ENCODE results near the gene CITED4.
"Not testable (repeated sequence)": the region's sequence is repeated elsewhere in the genome, so short reads cannot be mapped to it uniquely, and the experiment has no call there.

The CITED4 gene, protein sequence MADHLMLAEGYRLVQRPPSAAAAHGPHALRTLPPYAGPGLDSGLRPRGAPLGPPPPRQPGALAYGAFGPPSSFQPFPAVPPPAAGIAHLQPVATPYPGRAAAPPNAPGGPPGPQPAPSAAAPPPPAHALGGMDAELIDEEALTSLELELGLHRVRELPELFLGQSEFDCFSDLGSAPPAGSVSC

DNA sequence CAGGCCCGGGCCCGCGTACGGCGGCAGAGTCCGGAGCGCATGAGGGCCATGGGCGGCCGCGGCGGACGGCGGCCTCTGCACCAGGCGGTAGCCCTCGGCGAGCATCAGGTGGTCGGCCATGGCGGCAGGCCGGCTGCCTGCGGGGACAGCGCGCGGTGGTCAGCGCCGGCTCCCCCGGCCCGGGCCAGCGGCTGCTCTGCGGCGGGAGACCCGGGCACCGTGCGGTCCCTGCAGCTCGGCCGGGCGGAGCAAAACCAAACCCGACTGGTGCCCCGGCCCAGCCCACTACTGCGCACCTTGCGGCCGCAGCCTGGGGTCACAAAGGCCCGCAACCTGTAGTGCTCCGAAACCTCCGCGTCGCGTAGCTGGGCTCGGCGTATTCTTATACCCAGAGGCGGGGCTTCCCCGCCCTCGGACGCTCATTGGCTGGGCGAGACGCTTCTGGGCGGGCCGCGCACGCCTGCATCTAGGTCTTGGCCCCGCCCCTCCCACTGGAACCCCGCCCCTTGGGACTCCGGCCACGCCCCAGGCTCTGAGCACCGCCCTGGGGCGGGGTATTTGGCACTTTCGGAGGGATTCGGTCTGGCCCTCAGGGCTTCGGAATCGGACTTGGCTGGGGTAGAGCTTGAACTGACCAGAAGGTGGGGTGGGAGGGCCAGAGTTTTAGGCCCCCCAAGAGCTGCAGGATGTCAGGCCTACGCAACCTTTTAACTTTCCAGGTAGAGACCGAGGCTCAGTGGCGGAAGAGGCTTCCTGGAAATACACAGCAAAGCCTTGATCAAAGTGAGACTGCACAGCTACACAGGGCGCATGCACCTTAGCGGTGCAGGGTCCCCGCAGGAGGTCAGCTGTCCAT lies at the start of gene CITED4:
TSS of gene CITED4 (minus strand) at position 356 of the 856 bp plus-strand sequence. CDS start at position 120, 236 bp downstream.
- in situ Hi-C loops (cut with MboI; ENCODE audit: low sequenced_read_pairs): no loop called here

DNA sequence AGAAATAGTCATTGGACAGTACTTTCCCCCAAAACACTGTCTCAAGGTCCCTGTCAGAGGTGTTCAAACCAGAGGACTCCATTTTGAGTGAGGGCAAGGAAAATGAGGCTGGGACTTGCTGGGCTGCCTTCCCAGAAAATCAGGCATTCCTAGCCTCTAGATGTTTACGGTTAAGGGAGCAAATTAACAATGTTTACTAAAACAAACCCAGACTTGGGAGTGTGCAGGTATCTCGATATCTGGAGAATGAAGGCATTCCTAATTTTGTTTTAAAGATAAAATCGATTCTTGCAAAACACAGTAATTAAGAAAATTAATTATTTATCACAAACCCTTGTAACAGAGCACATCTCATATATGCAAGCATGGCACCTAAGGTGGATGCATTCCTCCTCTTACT lies 48.9 kb upstream of the CITED4 start:
- in situ Hi-C loops (cut with MboI; ENCODE audit: low sequenced_read_pairs): no loop called here

DNA sequence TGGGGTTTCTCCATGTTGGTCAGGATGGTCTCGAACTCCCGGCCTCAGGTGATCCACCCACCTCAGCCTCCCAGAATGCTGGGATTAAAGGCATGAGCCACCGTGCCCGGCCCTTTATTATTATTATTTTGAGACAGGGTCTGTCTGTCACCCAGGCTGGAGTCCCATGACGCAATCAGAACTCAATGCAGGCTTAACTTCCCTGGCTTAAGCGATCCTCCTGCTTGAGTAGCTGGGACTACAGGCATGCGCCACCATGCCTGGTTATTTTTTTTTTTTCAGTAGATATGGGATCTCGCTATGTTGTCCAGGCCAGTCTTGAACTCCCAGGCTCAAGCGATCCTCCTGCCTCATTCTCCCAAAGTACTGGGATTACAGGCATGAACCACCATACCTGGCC lies 47.1 kb upstream of the CITED4 start:
- in situ Hi-C loops (cut with MboI; ENCODE audit: low sequenced_read_pairs): no loop called here

DNA sequence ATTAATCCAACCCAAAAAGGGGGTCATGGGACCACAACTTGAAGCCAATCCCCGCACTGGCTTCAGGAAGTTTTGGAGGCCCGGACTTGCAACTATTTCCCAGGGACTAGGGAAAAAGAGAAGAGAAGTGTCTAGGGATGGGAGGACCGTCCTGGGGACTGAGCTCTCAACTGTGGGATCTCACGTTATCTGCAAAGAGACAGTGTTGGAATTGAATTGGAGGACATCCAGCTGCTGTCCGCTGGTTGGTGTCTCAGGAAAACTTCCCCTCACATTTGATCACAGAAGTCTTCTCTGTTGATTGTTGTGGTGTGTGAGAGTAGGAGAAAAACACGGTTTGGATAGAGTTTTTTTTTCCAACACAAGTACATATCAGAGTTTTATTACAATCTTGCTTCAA lies 46.2 kb upstream of the CITED4 start:
- in situ Hi-C loops (cut with MboI; ENCODE audit: low sequenced_read_pairs): no loop called here

DNA sequence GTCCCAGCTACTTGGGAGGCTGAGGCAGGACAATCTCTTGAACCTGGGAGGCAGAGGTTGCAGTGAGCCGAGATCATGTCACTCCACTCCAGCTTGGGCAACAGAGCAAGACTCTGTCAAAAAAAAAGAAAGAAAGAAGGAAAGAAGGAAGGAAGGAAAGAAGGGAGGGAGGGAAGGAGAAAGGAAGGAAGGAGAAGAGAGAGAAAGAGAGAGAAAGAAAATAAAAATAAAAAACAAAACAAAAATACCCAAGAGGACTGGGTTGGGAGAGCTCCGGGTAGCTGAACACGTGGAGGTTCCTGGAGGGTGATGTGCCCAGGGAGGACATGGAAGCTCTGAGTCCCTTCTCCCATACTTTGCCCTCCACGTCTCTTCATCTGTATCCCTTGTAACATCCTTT lies 45.7 kb upstream of the CITED4 start:
- in situ Hi-C loops (cut with MboI; ENCODE audit: low sequenced_read_pairs): no loop called here

DNA sequence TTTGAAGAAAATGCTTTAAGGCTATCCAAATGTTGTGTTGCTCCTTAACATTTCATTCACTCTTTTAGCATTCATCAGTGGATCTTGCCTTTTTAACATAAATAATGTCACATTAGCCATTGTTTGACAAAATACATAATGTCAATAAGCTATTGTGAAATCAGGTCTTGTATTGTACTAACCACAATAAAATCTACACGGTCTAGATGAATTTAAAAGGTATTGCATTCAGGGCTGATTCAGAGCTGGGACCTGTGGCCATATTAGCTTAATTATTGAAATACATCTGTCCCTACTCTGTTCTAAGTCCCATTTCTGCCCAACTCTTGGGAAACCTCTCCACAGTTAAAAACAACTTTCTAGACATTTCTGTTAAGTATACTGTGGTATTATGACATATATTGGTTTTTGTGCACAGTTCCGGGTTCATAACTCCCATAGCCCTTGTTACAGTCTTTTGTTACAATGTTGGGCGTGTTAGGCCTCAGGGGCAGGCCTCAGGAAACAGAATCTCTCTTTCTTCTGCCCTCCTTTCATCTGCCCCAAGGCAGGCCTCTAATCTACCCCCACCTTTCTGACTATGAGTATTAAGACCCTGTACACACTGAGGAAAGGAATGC lies 44.7 kb upstream of the CITED4 start:
- in situ Hi-C loops (cut with MboI; ENCODE audit: low sequenced_read_pairs): no loop called here

DNA sequence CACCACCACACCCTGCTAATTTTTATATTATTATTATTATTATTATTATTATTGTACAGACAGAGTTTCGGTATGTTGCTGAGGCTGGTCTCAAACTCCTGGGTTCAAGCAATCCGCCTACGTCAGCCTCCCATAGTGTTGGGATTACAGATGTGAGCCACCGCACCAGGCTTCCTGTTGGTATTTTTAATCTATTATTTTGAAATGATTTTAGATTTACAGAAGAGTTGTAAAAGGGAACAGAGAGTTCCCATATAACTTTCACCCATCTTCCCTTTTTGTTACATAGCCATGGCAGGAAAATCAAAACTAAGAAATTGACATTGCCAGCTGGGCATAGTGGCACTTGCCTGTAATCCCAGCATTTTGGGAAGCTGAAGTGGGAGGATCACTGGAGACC lies 42.9 kb upstream of the CITED4 start:
- in situ Hi-C loops (cut with MboI; ENCODE audit: low sequenced_read_pairs): no loop called here

DNA sequence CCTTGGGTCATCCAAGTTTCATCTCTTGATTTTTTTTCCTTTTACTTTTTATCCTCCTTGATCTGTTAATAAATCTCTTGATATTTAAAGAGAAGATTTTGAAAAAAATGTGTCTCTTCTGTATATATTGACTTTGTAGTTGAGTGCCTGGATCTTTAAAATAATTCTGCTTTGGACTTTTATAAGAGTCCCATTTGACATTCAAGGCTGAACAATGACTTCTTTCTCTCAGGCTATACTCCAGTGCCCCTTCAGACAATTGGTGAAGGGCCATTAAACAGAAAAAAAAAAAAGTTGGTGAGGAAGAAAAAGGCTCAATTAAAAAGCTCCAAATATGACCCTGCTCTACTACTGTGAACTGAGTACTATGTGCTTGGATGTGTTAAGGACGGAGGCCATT lies 40.9 kb upstream of the CITED4 start:
- in situ Hi-C loops (cut with MboI; ENCODE audit: low sequenced_read_pairs): no loop called here

DNA sequence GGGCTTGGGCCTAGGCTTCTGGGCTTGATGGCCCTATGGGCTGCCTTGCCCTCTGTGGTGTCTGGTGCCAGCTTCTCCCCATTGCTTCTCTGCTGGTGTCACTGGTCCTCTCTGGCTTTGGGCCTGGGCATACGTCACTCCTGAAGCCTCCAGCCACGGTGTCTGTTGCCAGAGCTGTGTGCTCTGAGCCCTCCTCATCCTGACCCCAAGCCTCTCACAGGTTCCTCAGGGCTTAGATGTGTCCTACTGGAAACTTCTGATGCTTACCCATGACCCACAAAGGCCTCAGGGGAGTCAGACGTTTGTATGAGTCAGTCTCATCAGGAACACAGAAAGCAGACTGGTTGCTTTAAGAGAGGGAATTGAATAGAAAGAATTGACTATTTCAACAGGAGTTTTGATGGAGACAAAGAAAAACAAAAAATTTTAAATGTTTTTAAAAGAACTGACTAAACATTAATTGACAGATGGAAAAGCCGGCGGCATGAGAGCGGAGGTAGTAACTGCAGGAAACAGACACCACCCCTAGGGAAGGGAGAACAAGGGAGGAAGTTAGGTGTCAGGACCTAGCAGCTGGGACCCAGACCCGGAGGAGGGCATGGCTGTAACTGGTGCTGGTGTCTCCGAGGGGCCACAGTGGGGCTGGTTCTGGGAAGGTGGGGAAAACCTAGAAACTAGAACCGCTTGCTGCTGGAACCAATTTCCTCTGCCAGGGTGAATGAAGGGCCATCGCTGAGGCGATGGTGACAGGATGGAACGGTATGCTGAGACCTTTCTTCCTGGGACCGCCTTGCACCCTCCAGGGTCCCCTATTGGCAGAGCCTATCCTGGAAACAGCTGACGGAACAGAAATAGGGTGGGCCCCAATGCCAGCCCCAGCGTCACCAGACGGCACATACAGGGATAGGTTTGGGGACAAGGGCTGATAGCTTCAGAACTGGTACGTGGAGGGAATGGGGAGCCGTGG lies 40.0 kb upstream of the CITED4 start:
- in situ Hi-C loops (cut with MboI; ENCODE audit: low sequenced_read_pairs): no loop called here

DNA sequence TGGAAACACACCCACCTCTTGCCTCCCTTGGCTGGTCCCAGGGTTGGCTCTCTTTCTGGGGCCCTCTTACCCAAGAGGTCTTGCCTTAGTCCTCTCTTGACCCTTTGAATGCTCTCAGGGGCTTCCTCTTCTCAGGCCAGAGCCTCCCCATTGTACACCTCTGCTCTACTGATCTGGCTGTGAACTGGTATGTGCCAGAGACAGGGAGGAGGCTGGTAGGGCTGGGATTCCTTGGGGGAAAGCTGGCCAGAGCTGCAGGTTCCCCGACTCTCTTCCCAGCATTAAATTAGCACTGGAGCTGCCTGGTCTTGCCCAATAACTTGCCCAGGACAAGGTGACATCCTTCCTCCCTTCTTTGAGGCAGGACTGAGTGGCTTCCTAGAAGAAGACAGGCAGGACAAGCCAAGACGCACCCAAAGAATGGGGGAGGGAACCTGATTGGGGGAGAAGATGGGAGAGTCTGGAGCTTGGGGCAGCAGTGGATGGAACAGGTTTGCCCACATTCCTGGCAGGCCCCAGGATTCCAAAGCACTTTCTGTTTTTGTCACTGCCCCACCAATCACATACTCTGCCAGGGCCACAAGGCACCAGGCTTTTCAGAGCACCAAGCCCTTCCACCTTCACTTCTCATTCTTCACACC lies 37.2 kb upstream of the CITED4 start:
- in situ Hi-C loops (cut with MboI; ENCODE audit: low sequenced_read_pairs): no loop called here

DNA sequence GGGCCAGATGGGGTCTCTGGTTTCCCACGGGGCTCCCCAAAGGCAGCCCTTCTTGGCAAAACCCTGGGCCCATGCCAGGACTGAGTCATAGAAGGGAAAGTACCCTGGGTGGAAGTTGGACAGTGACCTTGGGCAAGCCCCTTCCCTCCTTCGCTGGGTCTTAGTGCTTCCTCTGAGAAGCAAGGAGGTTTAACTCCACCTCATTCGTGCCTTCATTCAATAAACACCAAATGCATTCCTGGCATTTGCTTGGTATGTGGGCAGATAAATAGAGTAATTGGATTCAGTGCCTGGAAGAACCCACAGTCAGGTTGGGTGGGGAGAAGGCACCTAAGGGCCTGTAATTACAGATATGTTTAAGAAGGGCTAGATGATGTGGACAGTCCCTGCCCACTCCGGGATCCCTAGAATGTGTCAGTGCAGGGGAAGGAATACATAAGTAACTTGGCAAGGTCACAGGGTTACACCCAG lies 36.3 kb upstream of the CITED4 start:
- in situ Hi-C loops (cut with MboI; ENCODE audit: low sequenced_read_pairs): no loop called here

DNA sequence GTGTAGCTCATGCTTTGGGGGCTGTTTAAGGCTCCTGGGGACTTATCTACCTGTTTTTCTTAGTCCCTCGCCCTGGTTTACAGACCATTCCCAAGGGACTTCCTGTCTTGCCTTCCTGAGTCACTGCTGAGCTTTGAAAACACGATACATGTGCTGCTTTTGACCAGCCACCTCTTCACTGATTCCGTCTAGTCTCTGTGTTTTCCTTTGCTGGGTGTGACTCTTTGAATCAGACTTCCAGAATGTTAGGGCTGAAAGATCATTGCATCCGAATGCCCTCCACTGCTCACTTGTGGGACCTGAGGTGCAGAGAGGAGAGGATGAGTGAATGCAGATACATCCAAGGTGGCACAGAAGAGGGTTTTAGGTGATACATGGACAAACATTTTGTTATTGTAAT lies 35.4 kb upstream of the CITED4 start:
- in situ Hi-C loops (cut with MboI; ENCODE audit: low sequenced_read_pairs): no loop called here

DNA sequence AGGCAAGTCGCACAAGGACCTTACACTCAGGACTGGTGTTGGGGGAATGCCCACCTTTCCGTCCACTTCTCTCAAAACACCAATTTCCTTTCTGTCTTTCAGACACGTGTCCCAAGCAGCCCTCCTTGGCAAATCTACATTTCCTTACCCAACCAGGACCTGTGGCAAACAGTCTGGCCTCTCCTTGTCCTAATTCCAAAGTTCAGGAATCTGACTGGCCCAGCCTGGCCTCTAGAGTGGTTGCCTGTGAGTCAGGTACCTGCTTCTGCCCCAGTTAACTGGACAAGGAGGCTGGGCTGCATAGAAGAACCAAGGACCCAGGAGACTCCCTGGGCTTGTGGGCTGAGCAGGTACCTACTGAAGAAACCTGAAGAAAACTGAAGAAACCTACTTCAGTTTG lies 34.3 kb upstream of the CITED4 start:
- in situ Hi-C loops (cut with MboI; ENCODE audit: low sequenced_read_pairs): no loop called here

DNA sequence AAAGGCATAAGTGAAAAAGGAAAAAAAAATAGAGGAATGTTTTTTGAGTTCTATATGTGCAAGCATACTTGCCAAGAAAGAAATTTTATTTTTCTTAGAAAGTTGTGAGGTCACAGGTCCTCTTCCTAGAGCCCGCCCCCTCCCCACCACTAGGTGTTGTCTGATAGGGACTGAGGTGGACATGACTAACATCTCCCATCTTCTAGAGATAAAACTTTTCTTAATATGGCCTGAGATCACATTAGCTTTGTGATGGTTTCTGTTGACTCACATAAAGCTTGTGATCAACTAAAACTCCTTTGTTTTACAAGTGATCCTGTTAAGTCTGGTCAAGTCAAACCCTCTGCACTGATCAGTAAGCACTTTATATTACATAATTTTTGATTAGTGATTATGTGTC lies 33.4 kb upstream of the CITED4 start:
- in situ Hi-C loops (cut with MboI; ENCODE audit: low sequenced_read_pairs): no loop called here

DNA sequence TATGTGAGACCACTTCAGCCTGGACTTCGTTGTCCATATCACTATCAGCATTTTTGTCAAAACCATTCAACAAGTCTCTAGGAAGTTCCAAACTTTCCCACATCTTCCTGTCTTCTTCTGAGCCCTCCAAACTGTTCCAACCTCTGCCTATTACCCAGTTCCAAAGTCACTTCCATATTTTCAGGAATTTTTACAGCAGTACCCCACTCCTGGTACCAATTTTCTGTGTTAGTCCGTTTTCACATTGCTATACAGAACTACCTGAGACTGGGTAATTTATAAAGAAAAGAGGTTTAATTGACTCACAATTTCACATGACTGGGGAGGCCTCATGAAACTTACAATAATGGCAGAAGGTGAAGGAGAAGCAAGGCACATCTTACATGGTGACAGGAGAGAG lies 32.7 kb upstream of the CITED4 start:
- in situ Hi-C loops (cut with MboI; ENCODE audit: low sequenced_read_pairs): not testable (repeated sequence)

DNA sequence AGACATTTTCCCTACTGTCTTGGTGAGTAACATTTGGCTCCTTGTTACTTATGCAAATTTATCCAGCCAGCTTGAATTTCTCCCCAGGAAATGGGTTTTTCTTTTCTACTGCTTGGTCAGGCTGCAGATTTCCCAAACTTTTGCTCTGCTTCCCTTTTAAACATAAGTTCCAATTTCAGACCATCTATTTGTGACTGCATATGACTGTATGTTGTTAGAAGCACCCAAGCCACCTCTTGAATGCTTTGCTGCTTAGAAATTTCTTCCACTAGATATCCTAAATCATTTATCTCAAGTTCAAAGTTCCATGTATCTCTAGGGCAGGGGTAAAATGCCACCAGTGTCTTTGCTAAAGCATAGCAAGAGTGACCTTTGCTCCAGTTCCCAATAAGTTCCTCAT lies 32.3 kb upstream of the CITED4 start:
- in situ Hi-C loops (cut with MboI; ENCODE audit: low sequenced_read_pairs): no loop called here

DNA sequence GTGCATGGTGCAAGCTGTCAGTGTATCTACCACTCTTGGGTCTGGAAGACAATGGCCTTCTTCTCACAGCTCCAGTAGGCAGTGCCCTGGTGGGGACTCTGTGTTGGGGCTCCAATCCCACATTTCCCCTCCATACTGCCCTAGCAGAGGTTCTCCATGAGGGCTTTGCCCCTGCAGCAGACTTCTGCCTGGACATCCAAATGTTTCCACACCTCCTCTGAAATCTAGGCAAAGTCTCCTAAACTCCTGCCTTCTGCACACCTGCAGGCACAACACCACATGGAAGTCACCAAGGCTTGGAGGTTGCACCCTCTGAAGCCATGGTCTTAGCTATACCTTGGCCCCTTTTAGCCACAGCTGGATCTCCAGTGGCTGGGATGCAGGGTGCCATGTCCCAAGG lies 31.8 kb upstream of the CITED4 start:
- in situ Hi-C loops (cut with MboI; ENCODE audit: low sequenced_read_pairs): no loop called here

DNA sequence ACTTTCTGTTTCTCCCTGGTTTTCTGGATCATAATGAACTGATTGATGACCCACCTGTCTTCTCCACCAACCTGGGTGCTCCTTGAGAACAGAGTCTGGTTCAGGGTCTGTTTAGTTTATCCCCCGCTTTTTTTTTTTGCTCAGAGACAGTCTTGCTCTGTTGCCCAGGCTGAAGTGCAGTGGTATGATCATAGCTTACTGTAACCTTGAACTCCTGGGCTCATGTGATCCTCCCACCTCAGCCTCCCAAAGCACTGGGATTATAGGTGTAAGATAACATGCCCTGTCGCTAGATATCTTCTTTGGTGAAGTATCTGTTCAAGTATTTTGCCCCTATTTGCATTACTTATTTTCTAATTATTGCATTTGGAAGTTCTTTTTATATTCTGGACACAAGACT lies 30.2 kb upstream of the CITED4 start:
- in situ Hi-C loops (cut with MboI; ENCODE audit: low sequenced_read_pairs): no loop called here

DNA sequence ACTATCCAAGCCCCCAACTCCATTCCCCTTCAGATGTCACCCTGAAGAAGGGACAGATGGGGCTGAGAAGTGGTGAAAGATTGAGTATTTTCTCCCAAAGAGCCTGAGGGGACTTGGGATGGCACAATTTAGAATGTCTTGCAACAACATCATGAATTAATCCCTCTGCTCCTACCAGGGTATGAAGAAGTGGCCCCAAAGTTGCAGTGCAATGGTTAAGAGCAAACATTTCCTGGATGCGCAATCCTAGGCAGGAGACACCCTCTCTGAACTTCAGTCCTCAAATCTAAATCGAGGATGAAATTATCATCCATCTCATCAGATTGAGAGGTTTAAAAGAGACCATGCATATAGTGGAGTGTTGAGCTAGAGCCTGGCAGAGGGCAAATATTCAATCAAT lies 28.6 kb upstream of the CITED4 start:
- in situ Hi-C loops (cut with MboI; ENCODE audit: low sequenced_read_pairs): no loop called here

DNA sequence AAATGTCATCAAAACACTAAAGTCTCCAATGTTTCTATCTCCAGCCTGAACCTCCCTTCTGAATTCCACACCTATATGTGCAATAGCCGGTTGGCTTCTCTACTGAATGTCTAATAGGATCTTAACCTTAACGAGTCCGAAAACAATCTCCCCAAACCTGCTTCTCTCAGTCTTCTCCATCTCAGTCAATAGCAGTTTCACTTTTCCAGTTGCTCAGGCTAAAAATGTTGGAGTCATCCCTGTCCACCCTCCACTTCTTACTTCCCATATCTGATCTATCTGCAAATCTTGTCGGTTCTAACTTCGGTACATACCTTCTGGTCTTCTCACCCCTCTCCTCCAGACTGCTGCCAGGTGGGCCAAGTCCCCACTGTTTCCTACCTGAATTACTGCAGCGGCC lies 25.5 kb upstream of the CITED4 start:
- in situ Hi-C loops (cut with MboI; ENCODE audit: low sequenced_read_pairs): no loop called here

DNA sequence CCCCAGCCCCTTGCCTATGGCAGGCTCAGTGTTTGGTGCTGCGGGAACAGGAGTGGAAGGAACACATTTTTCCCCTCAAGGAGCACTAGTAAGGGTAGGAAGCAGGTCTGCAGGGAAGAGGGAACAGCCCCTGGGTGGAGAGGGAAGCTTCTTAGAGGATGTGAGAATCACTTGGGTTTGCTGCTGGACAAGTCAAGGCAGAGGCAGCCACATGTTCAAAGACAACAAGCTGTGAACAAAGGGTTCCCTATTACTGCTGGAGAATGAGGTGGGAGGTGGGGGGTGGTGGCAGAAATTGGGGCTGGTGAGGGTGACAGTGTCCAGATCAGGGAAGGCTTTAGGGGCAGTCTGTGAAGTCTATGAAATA lies 24.8 kb upstream of the CITED4 start:
- in situ Hi-C loops (cut with MboI; ENCODE audit: low sequenced_read_pairs): no loop called here
